GM13976 (cell line): ENCODE results near the gene PAK1.

Experiments used
- DNase-seq: peaks from one replicate; pipeline ENCODE4 v3.0.0; 2012; ENCODE audit warnings: low spot score
- CTCF ChIP-seq: IDR thresholded peaks from 2 replicates; pipeline ENCODE4 v1.5.1; 2012; ENCODE audit warnings: borderline replicate concordance, mild to moderate bottlenecking; ENCODE audit not compliant: insufficient read depth; ENCODE audit errors: extremely low read depth, missing control alignments, control extremely low read depth
- in situ Hi-C: fragments of 300-500 bp; cut with MboI; formaldehyde crosslinking; loops from one replicate; pipeline ENCODE4 v1.12.0; 2022; ENCODE audit warnings: low sequenced_read_pairs, mixed read lengths, inconsistent platforms; ENCODE audit not compliant: unreplicated experiment

PAK1 gene

GRCh38 chr11:77473801-77474683 is at the start of gene PAK1:
Gene PAK1 (minus strand): TSS chr11:77474094. CDS start chr11:77392520, 81,574 bp downstream.
- peak; percentile 92 for DNase-seq
- TF ChIP-seq CTCF: peak; percentile 34
- in situ Hi-C loops: no loop called here

- in situ Hi-C loops: no loop called here
These were observed 48.3 kb upstream of the PAK1 start for GRCh38 chr11:77522215-77522614.

GRCh38 chr11:77519847-77520246 is 46.0 kb upstream of the PAK1 start:
- no peak for TF ChIP-seq CTCF
- in situ Hi-C loops: no loop called here
- DNase-seq: no peak

More at GRCh38 chr11:77522215-77522614, 48.3 kb upstream of the PAK1 start:
- TF ChIP-seq CTCF: no peak
- no peak for DNase-seq

- in situ Hi-C loops: no loop called here
- TF ChIP-seq CTCF: no peak
- no peak for DNase-seq
These were observed 44.6 kb upstream of the PAK1 start for GRCh38 chr11:77518471-77518870.

GRCh38 chr11:77517753-77518152 is 43.9 kb upstream of the PAK1 start:
- TF ChIP-seq CTCF: no peak
- in situ Hi-C loops: no loop called here
- no peak for DNase-seq

- DNase-seq: no peak
- in situ Hi-C loops: no loop called here
- TF ChIP-seq CTCF: no peak
These were observed 43.3 kb upstream of the PAK1 start for GRCh38 chr11:77517226-77517625.
